HEK293 (cell line): ENCODE data around the gene UROD.

Source experiments
- CTCF ChIA-PET: fragments of 350-600 bp; formaldehyde crosslinking; extraction: SDS; loops from one replicate; lab custom pipeline; 2021; ENCODE audit warnings: antibody characterized with exemption; lab: Yijun Ruan, JAX
- POLR2A ChIA-PET: fragments of 300-600 bp; formaldehyde crosslinking; extraction: SDS; loops from one replicate; lab custom pipeline; 2020; ENCODE audit warnings: antibody characterized with exemption, inconsistent platforms; lab: Yijun Ruan, JAX
- H3K27ac ChIP-seq: fragments of 200-500 bp; sonication (Bioruptor generic); 2 replicates; pipeline ENCODE4 v1.5.1; 2014; ENCODE audit warnings: low read depth, low read length, control low read depth, inconsistent platforms; ENCODE audit errors: extremely low read depth
- H3K36me3 ChIP-seq, 2 experiments: fragments of 200-500 bp in 1 of 2; sonication (Bioruptor generic) in 1 of 2; 1 replicate in 1 of 2; 2 replicates in 1 of 2; pipeline ENCODE4 v1.5.1; 2014 to 2017; ENCODE audit warnings: inconsistent platforms in 2 of 2, low read length in 2 of 2; ENCODE audit not compliant: control insufficient read depth in 2 of 2, insufficient read depth in 1 of 2
- H3K4me1 ChIP-seq: fragments of 200-500 bp; sonication (Bioruptor generic); 2 replicates; pipeline ENCODE4 v1.5.1; 2014; ENCODE audit warnings: mild to moderate bottlenecking, low read length, inconsistent platforms; ENCODE audit not compliant: control insufficient read depth, insufficient read depth
- H3K4me3 ChIP-seq: 2 replicates; pipeline ENCODE4 v1.5.1; 2011; ENCODE audit warnings: low read depth, mild to moderate bottlenecking, control low read depth, low read length, moderate library complexity
- H3K9me3 ChIP-seq: fragments of 200-500 bp; sonication (Bioruptor generic); 2 replicates; pipeline ENCODE4 v1.5.1; 2014; ENCODE audit warnings: low read depth, low read length, inconsistent platforms; ENCODE audit not compliant: control insufficient read depth, insufficient read depth
- GLI2 ChIP-seq: fragments of 450-650 bp; formaldehyde crosslinking; IDR thresholded peaks from 2 replicates; pipeline ENCODE4; 2017; ENCODE audit warnings: missing biosample characterization, missing genetic modification characterization, low read depth, borderline replicate concordance
- KLF7 ChIP-seq: fragments of 450-650 bp; formaldehyde crosslinking; IDR thresholded peaks from 2 replicates; pipeline ENCODE4 v1.5.1; 2016; ENCODE audit warnings: missing biosample characterization, missing genetic modification characterization, borderline replicate concordance
- MEIS1 ChIP-seq: sonication (generic); formaldehyde crosslinking; IDR thresholded peaks from 2 replicates; pipeline ENCODE4 v1.8.1; 2022; ENCODE audit warnings: missing genetic modification reagents, mild to moderate bottlenecking, borderline replicate concordance
- PRDM10 ChIP-seq: fragments of 450-650 bp; formaldehyde crosslinking; IDR thresholded peaks from 2 replicates; pipeline ENCODE4 v1.5.1; 2016; ENCODE audit warnings: missing biosample characterization, missing genetic modification characterization
- SALL2 ChIP-seq: fragments of 450-650 bp; formaldehyde crosslinking; IDR thresholded peaks from 2 replicates; pipeline ENCODE4 v1.5.0; 2017; ENCODE audit warnings: missing biosample characterization, mild to moderate bottlenecking, missing genetic modification characterization, borderline replicate concordance
- SCRT1 ChIP-seq: fragments of 450-650 bp; formaldehyde crosslinking; IDR thresholded peaks from 2 replicates; pipeline ENCODE4 v1.5.1; 2016; ENCODE audit warnings: missing biosample characterization, missing genetic modification characterization, borderline replicate concordance
- SP7 ChIP-seq: fragments of 450-650 bp; formaldehyde crosslinking; IDR thresholded peaks from 2 replicates; pipeline ENCODE4 v1.5.1; 2016; ENCODE audit warnings: missing biosample characterization, missing genetic modification characterization
- ZBTB17 ChIP-seq: fragments of 450-650 bp; formaldehyde crosslinking; IDR thresholded peaks from 2 replicates; pipeline ENCODE4 v1.5.1; 2016; ENCODE audit warnings: missing biosample characterization, missing genetic modification characterization
- ZBTB48 ChIP-seq: fragments of 450-650 bp; formaldehyde crosslinking; IDR thresholded peaks from 2 replicates; pipeline ENCODE4 v1.5.1; 2016; ENCODE audit warnings: missing biosample characterization, missing genetic modification characterization
- ZNF10 ChIP-seq: fragments of 450-650 bp; formaldehyde crosslinking; IDR thresholded peaks from 2 replicates; pipeline ENCODE4 v1.5.1; 2017; ENCODE audit warnings: missing biosample characterization, missing genetic modification characterization
- ZNF112 ChIP-seq: fragments of 450-650 bp; formaldehyde crosslinking; IDR thresholded peaks from 2 replicates; pipeline ENCODE4 v1.5.0; 2017; ENCODE audit warnings: missing biosample characterization, missing genetic modification characterization
- ZNF302 ChIP-seq: fragments of 450-650 bp; formaldehyde crosslinking; IDR thresholded peaks from 2 replicates; pipeline ENCODE4 v1.5.1; 2016; ENCODE audit warnings: missing biosample characterization, missing genetic modification characterization, low read depth
- ZNF350 ChIP-seq: fragments of 450-650 bp; formaldehyde crosslinking; IDR thresholded peaks from 2 replicates; pipeline ENCODE4 v1.5.0; 2017; ENCODE audit warnings: missing biosample characterization, mild to moderate bottlenecking, missing genetic modification characterization
- ZNF366 ChIP-seq: fragments of 450-650 bp; formaldehyde crosslinking; conservative IDR thresholded peaks from 2 replicates; pipeline ENCODE4 v1.5.1; 2016; ENCODE audit warnings: missing biosample characterization, missing genetic modification characterization
- ZNF394 ChIP-seq: fragments of 450-650 bp; formaldehyde crosslinking; IDR thresholded peaks from 2 replicates; pipeline ENCODE4 v1.5.1; 2016; ENCODE audit warnings: missing biosample characterization, missing genetic modification characterization, mild to moderate bottlenecking, moderate library complexity, borderline replicate concordance
- ZNF423 ChIP-seq: fragments of 450-650 bp; formaldehyde crosslinking; IDR thresholded peaks from 2 replicates; pipeline ENCODE4 v1.5.1; 2016; ENCODE audit warnings: missing biosample characterization, missing genetic modification characterization
- ZNF473 ChIP-seq: fragments of 450-650 bp; formaldehyde crosslinking; IDR thresholded peaks from 2 replicates; pipeline ENCODE4 v1.5.1; 2017; ENCODE audit warnings: missing biosample characterization, missing genetic modification characterization
- ZNF48 ChIP-seq: fragments of 450-650 bp; formaldehyde crosslinking; IDR thresholded peaks from 2 replicates; pipeline ENCODE4 v1.5.1; 2016; ENCODE audit warnings: missing biosample characterization, missing genetic modification characterization
- ZNF510 ChIP-seq: fragments of 450-650 bp; formaldehyde crosslinking; IDR thresholded peaks from 2 replicates; pipeline ENCODE4 v1.5.1; 2018; ENCODE audit warnings: mild to moderate bottlenecking, missing genetic modification characterization, missing biosample characterization; ENCODE audit not compliant: insufficient replicate concordance
- ZNF623 ChIP-seq: fragments of 450-650 bp; formaldehyde crosslinking; IDR thresholded peaks from 2 replicates; pipeline ENCODE4 v1.5.1; 2016; ENCODE audit warnings: missing biosample characterization, missing genetic modification characterization
- ZNF645 ChIP-seq: fragments of 450-650 bp; formaldehyde crosslinking; IDR thresholded peaks from 2 replicates; pipeline ENCODE4; 2016; ENCODE audit warnings: missing biosample characterization, missing genetic modification characterization
- ZNF660 ChIP-seq: fragments of 450-650 bp; IDR thresholded peaks from 2 replicates; pipeline ENCODE4 v1.5.1; 2018; ENCODE audit warnings: missing biosample characterization, mild to moderate bottlenecking, missing genetic modification characterization
- ZNF677 ChIP-seq: fragments of 450-650 bp; IDR thresholded peaks from 2 replicates; pipeline ENCODE4 v1.5.0; 2018; ENCODE audit warnings: missing biosample characterization, mild to moderate bottlenecking, missing genetic modification characterization, moderate library complexity

UROD gene

GRCh38 chr1:45033356-45033755 is 21.3 kb downstream of the UROD start (continued):
- TF ChIP-seq SCRT1 (no peak), ZNF48 (tag by site-specific recombination) (no peak), SP7 (tag by site-specific recombination) (no peak), MEIS1 (CRISPR knock-in tag) (no peak), ZNF677 (tag by site-specific recombination) (no peak)

GRCh38 chr1:45035631-45036301 is 23.7 kb downstream of the UROD start:
- TF ChIP-seq ZNF660 (tag by site-specific recombination), result no peak
- TF ChIP-seq ZNF10 (tag by site-specific recombination), result no peak
- TF ChIP-seq ZNF423 (tag by site-specific recombination), result no peak
- TF ChIP-seq ZNF510 (tag by site-specific recombination), result no peak
- TF ChIP-seq ZNF645 (tag by site-specific recombination), result no peak
- TF ChIP-seq ZNF623 (tag by site-specific recombination), result no peak
- no peak for TF ChIP-seq ZNF112 (tag by site-specific recombination)
- TF ChIP-seq ZNF366 (tag by site-specific recombination), result no peak
- no peak for TF ChIP-seq ZNF473 (tag by site-specific recombination)
- no peak for TF ChIP-seq ZNF350 (tag by site-specific recombination)
- no peak for TF ChIP-seq GLI2 (tag by site-specific recombination)
- no peak for TF ChIP-seq ZNF302 (tag by site-specific recombination)
- no peak for TF ChIP-seq SALL2
- Histone ChIP-seq H3K4me1 (peaks cover 2% of the 10 kb centered on the region; the same call in 1 of the 2 replicates), H3K9me3 (no peaks in the 10 kb centered on the region), H3K36me3 (peaks cover 0 to 14% of the 10 kb centered on the region in 2 experiments; a peak in 2 of 3 replicates), H3K27ac (no peak overlapping the region), H3K4me3 (no peak overlapping the region)
- POLR2A ChIA-PET, result no interaction called here
- CTCF ChIA-PET, result no interaction called here

GRCh38 chr1:45037456-45037855 is 25.4 kb downstream of the UROD start:
- peaks cover 0 to 14% of the 10 kb centered on the region in 2 experiments; a peak in 2 of 3 replicates for H3K36me3 ChIP-seq
- POLR2A ChIA-PET, result interaction anchor here (0.7 kb wide), 1 partner anchor 262 kb away, joined by 5 read pairs; the partner anchor contains the start of gene RPS8
- no peak for TF ChIP-seq ZNF48 (tag by site-specific recombination)
- TF ChIP-seq ZNF394 (tag by site-specific recombination), result peak; percentile 25; the same call in 1 of the 2 replicates
- peak; percentile 37; the same call in 1 of the 2 replicates for TF ChIP-seq ZBTB48
- 0 out of 2 replicates have a peak, but pooled peaks have one; percentile 18 for TF ChIP-seq ZBTB17 (tag by site-specific recombination)
- peak; percentile 42; the same call in 1 of the 2 replicates for TF ChIP-seq PRDM10 (tag by site-specific recombination)
- no peak for TF ChIP-seq KLF7
- TF ChIP-seq, all 188 proteins: peak for 4
- no peaks in the 10 kb centered on the region for H3K9me3 ChIP-seq
- peaks cover 2% of the 10 kb centered on the region; the same call in 1 of the 2 replicates for H3K4me1 ChIP-seq
- H3K4me3 ChIP-seq, result no peak overlapping the region
- no peak overlapping the region for H3K27ac ChIP-seq
- CTCF ChIA-PET, result no interaction called here
